GM18907 (cell line): ENCODE results near the gene IMMP2L.
A peak's percentile ranks its signal among the peaks of the same experiment; 100 is the strongest.
"Not testable (repeated sequence)": the region's sequence is repeated elsewhere in the genome, so short reads cannot be mapped to it uniquely, and the experiment has no call there.

Experiments used
- ATAC-seq: cut with Tn5 transposase; IDR thresholded peaks from one replicate; pipeline ENCODE4 v1.9.1; 2021; ENCODE audit warnings: mild to moderate bottlenecking, moderate library complexity; ENCODE audit not compliant: unreplicated experiment

The IMMP2L gene

DNA sequence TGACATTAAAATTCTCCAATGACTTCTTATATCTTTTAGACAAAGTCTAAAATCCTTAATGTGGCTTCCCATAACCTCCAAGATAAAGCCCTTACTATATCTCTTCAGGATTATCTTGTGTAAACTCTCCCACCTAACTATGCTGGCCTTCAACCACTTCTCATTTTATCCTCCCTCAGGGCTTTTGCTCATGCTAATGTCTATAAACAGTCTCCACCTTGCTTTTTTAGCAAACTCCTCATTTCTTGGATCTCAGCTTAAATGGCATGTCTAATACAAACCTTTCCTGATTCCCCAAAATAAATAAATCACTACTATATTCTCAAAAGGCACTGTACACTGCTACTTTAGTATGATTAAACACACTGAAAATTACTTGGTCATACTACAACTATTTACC is 290.2 kb downstream of the IMMP2L start:
- no peak for ATAC-seq

DNA sequence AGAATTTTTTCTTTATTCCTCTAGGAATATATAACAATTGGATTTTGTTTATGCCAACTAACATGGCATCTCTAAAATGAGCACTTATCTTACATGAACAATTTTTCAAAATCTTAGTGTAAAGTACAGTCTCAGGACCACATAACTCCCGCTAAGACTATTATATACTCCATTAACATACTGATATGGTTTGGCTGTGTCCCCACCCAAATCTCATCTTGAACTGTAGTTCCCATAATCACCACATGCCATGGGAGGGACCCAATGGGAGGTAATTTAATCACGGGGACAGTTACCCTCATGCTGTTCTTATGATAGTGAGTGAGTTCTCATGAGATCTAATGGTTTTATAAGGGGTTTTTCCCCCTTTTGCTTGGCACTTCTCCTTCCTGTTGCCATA is 291.5 kb downstream of the IMMP2L start:
- not testable (repeated sequence) for ATAC-seq

DNA sequence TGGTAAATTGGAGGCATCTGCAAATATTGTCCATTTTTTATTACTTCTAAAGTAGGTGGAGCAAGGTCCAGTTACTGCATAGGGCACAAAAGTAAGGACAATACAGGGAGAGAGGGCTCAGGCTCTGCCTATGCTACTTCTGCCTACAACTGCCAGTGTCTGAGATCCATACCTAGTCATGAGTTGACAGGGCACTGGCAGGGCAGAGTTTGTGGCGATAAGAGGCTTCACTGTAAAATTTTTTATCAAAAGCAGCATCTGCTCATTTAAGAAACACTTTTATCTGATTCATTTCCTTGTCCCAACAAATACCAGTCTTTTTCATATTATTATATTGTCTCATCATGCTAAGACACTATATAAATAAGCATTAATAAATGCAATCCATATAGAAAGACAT is 293.4 kb downstream of the IMMP2L start:
- ATAC-seq, result no peak

DNA sequence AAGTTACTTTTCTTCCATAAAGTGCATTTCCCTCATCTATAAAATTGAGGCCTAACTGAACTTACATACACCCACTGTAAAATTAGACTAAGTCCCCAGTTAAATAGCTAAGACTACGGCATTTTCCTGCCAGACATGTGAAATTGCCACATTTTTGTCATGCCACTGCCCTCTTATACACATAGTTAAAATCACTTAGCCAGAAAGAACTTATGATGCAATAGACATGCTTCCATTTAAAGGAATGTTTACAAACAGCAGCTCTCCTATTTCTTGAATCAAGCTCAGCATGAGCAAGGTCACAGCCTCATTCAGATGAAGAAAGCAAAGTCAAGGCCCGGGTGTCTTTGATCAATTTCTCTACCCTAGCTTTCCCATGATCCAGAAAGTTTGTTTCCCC is 295.7 kb downstream of the IMMP2L start:
- ATAC-seq, result no peak

DNA sequence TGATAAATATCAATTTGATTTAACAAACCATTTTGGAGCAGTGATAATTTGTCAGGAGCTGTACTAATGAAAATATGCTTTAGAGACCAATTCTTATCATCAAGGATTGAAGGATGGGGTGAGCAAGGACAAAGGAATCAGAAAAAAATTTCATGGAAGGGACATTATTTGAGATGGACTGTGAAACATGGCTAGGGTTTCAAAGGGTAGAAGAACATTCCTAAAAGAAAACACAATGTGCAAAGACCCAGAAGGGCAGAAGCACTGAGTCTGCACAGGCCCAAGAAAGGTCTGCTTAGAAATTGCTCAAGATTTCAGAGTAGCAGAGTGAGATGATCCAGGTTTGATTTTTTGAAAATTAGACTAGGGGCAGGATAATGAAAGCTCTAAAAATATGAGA is 296.9 kb downstream of the IMMP2L start:
- ATAC-seq, result no peak

DNA sequence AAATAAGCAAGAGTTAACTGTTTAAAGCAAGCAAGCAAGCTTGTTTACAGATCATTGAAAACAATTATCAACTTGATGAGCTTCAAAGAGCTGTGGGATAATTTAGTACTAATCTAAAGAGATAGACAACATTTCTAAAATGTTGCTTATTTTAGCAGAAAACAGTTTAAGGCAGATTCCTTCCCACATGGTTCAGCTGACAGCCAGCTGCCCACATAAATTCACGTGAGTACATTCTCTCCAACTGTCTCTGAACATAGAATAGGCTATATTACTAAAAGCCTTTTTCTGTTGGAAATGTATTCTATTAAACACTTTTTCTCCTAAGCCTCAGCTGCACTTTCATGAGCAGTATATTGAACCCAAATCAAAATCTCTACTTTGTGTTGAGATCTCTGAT is 297.3 kb downstream of the IMMP2L start:
- ATAC-seq, result no peak

DNA sequence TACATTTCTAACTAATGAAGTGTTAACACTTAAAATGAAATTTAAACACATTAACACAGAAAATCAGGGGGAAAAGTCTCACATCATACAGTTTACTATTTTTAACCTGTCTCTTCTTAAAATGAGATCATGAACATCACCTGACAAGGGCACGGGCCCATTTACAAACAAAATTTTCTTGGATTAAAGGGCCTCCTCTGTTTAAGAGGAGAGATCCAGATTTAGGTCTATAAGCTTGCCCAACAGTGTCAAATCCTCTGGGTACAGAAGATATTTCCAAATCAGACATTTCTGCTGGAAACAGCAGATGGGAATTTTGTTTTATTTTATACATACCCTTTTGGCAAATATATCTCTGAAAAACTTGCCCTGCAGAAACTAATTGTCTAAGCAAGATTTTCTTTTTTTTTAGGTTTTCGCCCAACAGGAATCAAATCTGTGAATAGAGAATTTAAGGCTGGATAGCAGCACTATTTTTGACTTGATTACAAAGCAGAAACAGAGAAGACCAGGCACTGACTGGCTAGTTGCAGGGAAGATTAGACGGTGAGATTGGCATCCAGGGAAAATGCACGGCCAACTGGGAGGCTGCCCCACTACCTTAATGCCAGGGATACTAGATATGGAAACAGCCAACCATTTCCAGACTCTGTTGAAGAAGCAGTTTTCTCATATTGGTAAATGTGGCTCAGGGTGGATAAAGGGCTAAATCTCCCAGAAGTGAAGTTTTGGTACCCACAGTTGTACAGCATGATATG is 298.0 kb downstream of the IMMP2L start:
- no peak for ATAC-seq

DNA sequence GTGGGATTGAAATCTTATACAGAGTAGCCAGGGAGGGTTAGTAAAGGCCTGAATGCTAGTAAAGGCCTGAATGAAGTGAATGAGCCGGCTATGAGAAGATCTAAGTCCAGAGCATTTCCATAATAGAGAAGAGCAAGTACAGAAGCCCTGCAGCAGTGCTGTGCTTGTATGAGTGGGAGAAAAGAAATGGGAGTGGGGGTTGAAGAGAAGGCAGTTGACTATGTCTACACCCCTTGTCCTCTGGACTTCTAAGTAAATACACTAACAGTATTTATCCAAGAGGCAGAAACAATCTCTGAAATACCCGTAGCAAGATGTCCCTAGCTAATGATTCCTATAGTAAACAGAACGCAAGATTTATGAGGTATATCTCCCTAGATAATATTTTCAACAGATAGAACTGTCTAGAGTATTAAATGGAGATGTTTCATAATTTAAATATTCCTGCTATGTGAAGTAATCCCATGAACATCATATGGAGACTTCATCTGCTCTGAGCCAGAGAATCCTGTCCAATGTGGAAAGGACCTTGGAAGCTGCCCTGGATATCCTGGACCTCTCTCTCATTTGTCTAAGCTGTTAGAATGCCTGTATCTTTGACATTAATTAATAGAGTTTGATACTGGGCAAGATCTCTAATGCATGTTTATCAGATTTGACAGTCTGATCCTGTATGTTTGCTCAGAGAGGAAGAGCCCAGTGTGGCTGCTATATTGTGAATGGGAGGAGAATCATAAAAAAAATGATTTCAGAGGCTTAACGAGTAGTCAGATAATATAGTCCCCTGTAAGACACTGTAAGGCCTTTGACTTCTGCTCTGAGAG is 299.8 kb downstream of the IMMP2L start:
- ATAC-seq, result no peak

DNA sequence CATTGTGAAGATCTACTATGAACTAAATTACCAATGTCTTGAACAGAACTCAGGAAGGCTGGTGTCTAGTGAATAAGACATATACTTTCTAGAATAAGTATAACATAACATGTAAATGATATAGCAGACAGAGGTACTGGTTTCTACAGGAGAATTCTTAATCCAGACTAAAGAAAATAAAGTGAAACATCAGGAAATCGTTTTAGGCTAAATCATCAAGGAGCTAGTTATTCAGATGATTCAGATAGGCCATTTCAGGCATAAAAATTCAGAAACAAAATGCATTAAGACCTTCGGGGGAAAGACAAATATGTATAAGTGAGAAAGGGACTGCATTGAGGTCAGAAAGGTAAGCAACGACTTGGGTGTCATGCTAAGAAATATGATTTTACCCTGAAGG is 300.8 kb downstream of the IMMP2L start:
- no peak for ATAC-seq

DNA sequence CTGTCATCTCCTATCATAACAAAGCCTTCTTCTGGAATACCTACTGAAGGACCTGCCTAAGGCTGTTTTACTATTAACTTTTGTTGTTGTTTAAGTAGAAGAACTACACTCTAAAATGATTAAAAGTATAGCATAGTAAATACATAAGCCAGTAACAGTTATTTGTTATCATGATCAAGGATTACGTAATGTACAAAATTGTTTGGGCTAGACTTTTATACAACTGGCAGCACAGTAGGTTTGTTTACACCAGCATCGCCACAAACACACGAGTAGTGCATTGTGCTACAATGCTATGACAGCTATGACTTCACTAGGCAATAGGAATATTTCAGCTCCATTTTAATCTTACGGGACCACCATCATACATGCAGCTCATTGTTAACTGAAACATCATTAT is 302.3 kb downstream of the IMMP2L start:
- ATAC-seq, result no peak

DNA sequence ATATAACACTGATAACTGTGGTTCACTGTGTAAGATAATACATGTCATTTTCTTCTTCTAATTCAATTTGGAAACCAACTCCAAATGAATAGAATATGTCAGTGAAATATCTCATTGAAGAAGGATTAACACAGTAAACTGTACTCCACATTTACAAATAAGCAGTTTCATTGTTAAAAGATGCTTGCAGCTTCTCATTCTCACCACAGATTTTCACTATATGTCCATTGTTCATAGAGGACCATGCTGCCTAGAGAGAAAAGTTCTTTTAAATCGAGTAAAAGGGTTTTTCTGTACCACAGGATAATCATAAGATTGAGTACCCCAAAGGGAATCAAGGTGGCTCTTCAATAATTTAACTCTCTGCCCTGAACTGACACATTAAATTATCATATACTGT is 305.9 kb downstream of the IMMP2L start:
- ATAC-seq, result no peak

DNA sequence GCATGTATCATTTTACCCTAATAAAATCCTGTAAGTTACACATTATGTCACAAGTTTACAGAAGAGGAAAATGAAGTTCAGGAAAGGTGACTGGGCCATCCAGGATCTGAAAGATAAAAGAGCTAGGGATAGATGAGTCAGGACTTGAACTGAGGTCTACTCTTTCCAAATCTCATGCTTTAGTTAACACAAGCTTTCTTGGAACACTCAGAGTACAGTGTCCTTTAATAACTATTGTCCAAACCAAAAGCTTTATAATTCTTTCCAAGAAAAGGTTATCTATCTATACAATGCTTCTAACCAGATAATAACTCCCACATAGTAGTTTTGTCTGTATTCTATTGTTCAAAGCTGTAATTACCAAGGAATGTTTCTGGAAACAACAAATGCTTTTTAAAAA is 306.7 kb downstream of the IMMP2L start:
- ATAC-seq, result no peak

DNA sequence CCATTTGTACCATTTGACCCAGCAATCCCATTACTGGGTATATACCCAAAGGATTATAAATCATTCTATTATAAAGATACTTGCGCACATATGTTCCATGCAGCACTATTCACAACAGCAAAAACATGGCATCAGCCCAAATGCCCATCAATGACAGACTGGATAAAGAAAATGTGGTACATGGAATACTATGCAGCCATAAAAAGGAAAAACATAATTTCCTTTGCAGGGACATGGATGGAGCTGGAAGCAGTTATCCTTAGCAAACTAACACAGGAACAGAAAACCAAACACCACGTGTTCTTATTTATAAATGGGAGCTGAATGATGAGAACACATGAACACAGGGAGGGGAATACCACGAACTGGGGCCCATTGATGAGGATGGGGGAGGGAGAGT is 310.9 kb downstream of the IMMP2L start:
- not testable (repeated sequence) for ATAC-seq

DNA sequence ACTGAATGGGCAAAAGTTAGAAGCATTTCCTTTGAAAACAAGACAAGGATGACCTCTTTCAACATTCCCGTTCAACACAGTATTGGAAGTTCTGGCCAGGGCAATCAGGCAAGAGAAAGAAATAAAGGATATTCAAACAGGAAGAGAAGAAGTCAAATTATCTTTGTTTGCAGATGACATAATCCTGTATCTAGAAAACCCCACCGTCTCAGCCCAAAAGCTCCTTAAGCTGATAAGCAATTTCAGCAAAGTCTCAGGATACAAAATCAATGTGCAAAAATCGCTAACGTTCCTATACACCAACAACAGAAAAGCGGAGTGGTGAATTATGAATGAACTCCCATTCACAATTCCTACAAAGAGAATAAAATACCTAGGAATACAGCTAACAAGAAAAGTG is 312.5 kb downstream of the IMMP2L start:
- ATAC-seq, result not testable (repeated sequence)

DNA sequence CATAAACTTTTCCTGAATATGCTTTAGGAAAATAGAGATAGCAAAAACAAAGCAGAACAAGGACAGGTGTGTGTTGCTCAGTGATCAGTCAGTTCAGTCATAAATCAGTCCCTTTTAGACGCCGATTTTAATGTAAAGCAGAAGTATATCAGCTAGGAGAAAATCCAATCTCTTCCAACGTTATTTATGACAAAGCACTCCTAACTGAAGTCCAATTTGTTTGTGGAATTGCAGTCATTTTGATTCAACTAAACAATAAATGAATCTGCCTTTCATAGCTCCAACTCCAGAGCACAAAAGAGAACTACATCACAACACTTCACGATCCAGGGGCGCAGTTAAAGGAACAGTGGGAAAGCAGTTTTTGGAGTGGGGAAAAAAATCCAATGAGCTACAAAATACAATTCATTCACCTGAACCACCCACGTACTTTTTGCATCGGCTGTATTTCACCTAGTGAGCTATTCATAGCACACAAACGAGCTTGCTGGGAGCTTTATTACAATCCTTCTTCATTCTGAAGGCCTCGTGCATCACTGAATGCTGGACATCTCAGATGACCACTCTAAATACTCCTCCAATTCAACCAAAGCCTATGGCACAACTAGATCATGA is 320.0 kb downstream of the IMMP2L start:
- no peak for ATAC-seq

DNA sequence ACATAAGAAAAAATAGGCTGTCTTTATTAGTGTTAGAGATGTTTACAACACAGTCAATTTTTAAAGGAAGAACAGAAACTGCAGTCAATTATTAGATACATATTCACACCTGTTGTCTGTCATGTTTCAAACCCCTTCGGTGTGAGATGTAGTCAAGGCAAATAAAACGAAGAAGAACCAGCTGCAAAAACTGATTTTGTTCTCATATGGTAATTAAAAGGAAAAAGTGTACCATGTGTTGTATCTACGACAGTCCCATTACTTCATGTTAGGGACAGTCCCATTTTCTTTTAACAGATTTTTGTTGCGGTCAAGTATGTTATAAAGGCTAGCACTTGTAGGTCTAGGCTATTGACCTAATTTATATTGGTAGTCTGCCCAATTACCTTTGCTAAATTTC is 321.9 kb downstream of the IMMP2L start:
- ATAC-seq, result peak; percentile 85

DNA sequence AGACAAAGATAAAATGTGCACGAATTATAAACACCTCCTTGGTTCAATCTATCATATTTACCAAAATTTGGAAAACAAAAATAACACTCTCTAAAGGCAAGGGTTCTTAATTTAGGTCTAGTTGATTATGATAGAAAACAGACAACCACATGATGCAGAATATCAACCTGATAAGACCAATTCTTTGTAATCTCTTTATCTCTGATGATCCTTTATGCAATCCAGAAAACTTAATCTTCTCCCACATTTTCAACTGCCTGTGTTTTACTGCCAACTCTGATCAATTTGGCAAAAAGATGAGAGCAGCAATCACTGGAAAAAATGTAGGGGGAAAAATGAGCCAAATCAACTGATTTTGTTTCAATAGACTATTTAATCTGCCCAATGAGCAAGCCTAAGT is 322.9 kb downstream of the IMMP2L start:
- no peak for ATAC-seq

DNA sequence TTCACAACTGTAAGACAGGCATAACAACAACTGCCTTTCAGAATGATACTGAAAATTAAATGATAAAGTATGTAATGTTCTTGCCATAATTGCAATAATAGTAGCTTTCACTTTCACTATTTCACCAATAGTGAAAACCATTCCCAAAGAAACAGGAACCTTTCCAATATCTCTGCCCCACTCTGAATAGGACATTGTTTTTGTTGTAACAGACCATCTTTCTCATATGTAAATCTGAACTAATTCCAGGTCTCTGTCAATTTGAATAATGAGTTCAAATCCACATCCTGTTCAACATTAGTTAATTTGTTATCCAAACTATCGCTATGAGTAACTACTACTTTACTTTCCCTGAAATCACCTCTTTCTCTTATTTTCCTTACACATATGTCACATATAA is 323.4 kb downstream of the IMMP2L start:
- no peak for ATAC-seq

DNA sequence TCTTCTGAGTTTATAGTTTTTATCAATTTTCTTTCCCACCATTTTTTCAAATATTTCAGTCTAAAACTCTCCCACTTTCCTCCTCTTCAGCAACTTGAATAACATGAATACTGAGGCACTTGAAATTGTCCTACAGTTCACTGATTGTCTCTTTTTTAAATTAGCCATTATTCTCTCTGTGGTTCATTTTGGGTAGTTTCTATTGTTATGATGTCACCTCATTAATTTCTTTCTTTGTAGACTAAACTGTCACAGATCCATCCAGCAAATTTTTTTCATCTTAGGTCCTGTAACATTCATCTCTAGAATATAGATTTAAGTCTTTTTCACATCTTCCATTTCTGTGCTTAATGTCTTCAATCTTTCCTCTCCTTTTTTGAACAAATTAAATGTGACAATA is 326.6 kb downstream of the IMMP2L start:
- ATAC-seq, result no peak

DNA sequence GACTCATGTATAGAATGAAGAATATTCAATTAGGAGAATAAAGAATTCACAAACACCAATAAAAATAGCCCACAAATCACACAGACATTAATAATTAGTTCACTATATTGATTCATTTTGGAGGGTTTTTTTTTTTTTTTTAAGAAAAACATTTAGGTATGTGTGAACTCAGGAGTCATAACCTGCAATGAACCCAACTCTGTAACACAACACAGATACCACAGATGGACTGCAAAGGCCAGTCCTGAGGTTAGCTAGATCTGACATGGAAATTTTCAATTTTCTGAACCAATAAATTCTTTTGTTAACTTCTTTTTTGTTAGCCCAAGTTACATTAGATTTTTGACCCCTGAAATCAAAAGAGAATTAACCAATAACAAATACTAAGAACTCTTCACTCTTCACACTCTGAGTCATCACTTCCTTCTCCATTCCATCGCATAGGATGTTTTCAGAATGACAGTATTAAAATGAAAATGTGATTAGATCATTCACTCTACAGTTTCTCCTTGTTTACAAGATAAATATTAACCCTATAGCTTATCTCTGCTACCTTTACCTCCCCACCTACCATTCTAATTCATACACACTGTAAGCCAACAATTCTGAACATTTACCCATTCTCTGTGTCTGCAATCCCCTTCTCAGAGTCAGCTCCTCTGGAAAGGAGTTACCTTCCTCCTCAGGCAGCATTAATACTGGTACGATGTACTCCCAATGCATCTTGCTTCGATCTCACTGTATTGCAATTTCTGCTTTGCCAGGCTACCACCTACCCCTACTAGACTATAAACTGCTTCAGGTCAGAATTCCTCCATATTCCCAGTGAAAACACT is 329.8 kb downstream of the IMMP2L start:
- peak; percentile 99 for ATAC-seq

DNA sequence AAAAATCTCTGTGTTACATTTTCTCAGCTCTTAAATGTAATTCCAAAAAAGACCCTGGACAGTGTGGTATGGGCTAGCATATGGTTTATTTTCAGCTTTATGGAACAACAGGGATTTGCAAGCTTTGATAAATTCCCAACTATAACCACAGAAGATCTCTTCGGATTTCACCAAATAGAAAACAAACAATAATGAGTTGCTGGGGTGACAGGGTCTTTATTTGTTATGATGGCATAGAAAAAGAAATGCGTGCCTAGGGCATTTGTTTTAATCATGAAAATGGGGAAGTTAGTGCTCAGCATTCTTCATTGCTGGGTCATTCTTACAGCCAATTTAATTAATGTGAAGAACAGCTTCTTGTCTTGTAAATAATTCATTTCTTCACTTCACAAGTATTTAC is 332.4 kb downstream of the IMMP2L start:
- no peak for ATAC-seq
